ENCODE measurements around the gene NUP98.

The NUP98 gene

DNA sequence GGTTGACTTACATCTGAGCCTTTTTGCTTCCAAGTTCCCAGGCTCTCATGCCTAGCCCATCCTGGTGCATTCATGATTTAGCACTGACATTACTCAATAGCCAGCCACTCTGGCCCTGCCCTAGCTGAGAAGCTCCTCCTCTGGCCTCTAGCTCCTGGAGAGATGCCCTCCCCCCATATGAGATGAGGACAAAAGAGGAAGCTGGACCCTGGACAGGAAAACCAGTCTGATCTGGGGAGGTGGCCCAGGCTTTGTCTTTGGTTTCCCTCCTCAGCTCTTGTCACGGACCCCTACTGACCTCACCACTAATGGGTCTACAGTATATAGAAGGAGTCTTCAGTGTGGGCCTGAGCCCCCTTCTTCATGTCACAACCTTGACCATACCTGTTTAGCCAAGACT, 40.4 kb upstream of the NUP98 start:
- DNase-seq (ENCODE audit: low spot score) (no peak), ATAC-seq (ENCODE audit: low read depth) (no peak)
- Histone ChIP-seq H3K36me3 (ENCODE audit: low read depth) (peaks cover 28% of the 10 kb centered on the region), H3K27me3 (ENCODE audit: insufficient read depth, poor library complexity, severe bottlenecking) (no peaks in the 10 kb centered on the region), H3K27ac (ENCODE audit: poor library complexity, severe bottlenecking) (no peak overlapping the region), H3K9me3 (ENCODE audit: severe bottlenecking) (no peaks in the 10 kb centered on the region), H3K4me1 (ENCODE audit: insufficient read depth, poor library complexity, severe bottlenecking) (peaks cover 10% of the 10 kb centered on the region), H3K4me3 (ENCODE audit: severe bottlenecking) (no peak overlapping the region)
- TF ChIP-seq, protein P1, sequence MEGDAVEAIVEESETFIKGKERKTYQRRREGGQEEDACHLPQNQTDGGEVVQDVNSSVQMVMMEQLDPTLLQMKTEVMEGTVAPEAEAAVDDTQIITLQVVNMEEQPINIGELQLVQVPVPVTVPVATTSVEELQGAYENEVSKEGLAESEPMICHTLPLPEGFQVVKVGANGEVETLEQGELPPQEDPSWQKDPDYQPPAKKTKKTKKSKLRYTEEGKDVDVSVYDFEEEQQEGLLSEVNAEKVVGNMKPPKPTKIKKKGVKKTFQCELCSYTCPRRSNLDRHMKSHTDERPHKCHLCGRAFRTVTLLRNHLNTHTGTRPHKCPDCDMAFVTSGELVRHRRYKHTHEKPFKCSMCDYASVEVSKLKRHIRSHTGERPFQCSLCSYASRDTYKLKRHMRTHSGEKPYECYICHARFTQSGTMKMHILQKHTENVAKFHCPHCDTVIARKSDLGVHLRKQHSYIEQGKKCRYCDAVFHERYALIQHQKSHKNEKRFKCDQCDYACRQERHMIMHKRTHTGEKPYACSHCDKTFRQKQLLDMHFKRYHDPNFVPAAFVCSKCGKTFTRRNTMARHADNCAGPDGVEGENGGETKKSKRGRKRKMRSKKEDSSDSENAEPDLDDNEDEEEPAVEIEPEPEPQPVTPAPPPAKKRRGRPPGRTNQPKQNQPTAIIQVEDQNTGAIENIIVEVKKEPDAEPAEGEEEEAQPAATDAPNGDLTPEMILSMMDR (IDR thresholded peaks at IDR 0.05; ENCODE audit: poor library complexity, severe bottlenecking): no peak

DNA sequence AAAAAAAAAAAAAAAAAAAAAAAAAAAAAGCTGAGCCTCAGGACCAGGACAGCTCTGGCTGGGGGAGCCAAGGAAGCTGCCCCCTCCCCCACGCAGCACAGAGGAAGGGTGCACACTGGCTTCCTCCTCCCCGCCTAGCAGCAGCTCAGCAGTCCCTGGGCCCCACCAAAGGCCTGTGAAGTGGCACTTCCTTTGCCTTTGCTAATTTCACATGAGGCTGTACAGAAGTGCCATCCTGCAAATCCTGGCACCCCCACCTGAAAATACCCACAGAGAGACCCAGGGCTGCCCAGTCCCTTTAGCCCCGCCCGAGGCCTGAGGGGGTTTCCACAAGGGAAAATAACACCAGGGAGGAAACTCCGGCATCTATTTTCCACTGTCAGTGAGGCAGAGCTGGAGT, 39.5 kb upstream of the NUP98 start:
- Histone ChIP-seq H3K27me3 (ENCODE audit: insufficient read depth, poor library complexity, severe bottlenecking) (no peaks in the 10 kb centered on the region), H3K9me3 (ENCODE audit: severe bottlenecking) (no peaks in the 10 kb centered on the region), H3K4me1 (ENCODE audit: insufficient read depth, poor library complexity, severe bottlenecking) (peaks cover 6% of the 10 kb centered on the region), H3K27ac (ENCODE audit: poor library complexity, severe bottlenecking) (no peak overlapping the region), H3K36me3 (ENCODE audit: low read depth) (peaks cover 28% of the 10 kb centered on the region), H3K4me3 (ENCODE audit: severe bottlenecking) (no peak overlapping the region)
- TF ChIP-seq, protein P1 (IDR thresholded peaks at IDR 0.05; ENCODE audit: poor library complexity, severe bottlenecking): no peak
- ATAC-seq (ENCODE audit: low read depth) (no peak), DNase-seq (ENCODE audit: low spot score) (no peak)

DNA sequence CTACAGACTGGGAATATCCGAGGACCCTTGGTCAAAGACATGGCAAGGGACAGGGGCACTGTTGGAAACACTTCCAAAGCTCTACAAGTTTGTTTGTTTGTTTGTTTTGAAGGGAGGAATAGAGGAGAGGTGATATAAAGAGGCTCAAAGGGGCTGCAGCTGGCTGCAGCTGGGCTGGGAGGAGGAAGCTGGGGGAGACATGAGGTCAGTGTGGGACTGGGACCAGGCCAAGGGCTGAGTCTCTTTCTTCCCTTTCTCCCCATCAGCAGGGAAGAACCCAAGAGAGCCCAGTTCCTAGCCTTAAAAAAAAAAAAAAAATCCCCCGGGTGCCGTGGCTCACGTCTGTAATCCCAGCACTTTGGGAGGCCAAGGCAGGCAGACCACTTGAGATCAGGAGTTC, 38.4 kb upstream of the NUP98 start:
- no peak overlapping the region for H3K27ac ChIP-seq (ENCODE audit: poor library complexity, severe bottlenecking)
- no peaks in the 10 kb centered on the region for H3K9me3 ChIP-seq (ENCODE audit: severe bottlenecking)
- no peak overlapping the region for H3K4me3 ChIP-seq (ENCODE audit: severe bottlenecking)
- peaks cover 3% of the 10 kb centered on the region for H3K4me1 ChIP-seq (ENCODE audit: insufficient read depth, poor library complexity, severe bottlenecking)
- DNase-seq (ENCODE audit: low spot score): no peak
- H3K27me3 ChIP-seq (ENCODE audit: insufficient read depth, poor library complexity, severe bottlenecking): no peaks in the 10 kb centered on the region
- TF ChIP-seq, protein P1 (IDR thresholded peaks at IDR 0.05; ENCODE audit: poor library complexity, severe bottlenecking): no peak
- ATAC-seq (ENCODE audit: low read depth): no peak
- peaks cover 34% of the 10 kb centered on the region for H3K36me3 ChIP-seq (ENCODE audit: low read depth)

DNA sequence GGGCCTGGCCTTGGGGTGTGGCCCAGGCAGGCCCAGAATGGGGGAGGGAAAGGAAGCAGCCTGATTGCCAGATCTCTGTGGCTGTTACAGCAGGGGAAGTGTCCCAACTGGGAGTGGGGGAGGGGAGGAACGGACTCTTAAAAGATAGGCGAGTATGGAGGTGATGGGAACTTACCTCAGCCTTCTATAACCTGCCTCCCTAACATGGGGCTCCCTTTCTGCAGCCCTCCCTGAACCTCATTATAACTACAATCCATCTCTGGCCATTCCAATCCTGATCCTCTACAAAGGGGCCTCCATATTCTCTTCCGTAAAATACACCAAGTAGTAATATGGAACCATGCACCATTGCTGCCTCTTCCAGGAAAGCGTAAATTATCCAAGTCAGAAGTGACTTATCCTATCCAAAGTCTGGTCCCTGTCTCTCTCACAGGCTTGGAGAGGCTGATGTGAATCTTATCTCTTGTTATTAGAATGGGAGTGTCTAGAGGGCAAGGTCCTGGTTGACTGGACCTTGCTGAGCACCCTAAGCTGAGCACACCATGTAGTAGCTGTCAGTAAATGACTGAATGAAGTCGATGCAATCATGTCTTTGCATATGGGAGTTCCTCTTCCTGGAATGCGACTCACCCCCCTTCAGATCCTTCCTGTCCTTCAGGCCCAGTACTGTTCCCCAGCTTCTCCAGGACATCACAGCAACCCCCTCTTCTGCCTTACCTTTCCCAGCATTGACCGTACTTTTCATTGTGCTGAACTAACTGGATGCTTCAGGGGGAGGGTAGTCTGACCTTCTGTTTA, 37.5 kb upstream of the NUP98 start:
- H3K4me3 ChIP-seq (ENCODE audit: severe bottlenecking): no peak overlapping the region
- TF ChIP-seq, protein P1 (IDR thresholded peaks at IDR 0.05; ENCODE audit: poor library complexity, severe bottlenecking): no peak
- H3K27ac ChIP-seq (ENCODE audit: poor library complexity, severe bottlenecking): no peak overlapping the region
- ATAC-seq (ENCODE audit: low read depth): no peak
- no peaks in the 10 kb centered on the region for H3K27me3 ChIP-seq (ENCODE audit: insufficient read depth, poor library complexity, severe bottlenecking)
- no peak for DNase-seq (ENCODE audit: low spot score)
- H3K4me1 ChIP-seq (ENCODE audit: insufficient read depth, poor library complexity, severe bottlenecking): peaks cover 3% of the 10 kb centered on the region
- H3K36me3 ChIP-seq (ENCODE audit: low read depth): peaks cover 42% of the 10 kb centered on the region
- no peaks in the 10 kb centered on the region for H3K9me3 ChIP-seq (ENCODE audit: severe bottlenecking)

DNA sequence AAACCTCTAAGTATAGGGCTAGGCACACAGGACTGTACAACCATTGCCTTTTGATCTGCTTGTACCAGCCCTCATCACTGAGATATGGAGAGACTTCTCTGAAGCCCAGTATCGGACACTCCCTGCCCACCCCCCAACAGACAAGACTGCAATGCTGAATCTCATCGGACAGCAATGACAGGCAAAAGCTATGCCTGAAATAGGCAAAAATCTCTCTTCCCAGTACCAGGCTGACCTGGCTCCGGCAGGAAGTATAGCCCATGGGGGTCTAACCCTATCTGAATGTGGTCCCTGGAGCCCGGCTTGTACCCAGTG, 37.0 kb upstream of the NUP98 start:
- TF ChIP-seq, protein P1 (IDR thresholded peaks at IDR 0.05; ENCODE audit: poor library complexity, severe bottlenecking): no peak
- Histone ChIP-seq H3K27ac (ENCODE audit: poor library complexity, severe bottlenecking) (no peak overlapping the region), H3K27me3 (ENCODE audit: insufficient read depth, poor library complexity, severe bottlenecking) (no peaks in the 10 kb centered on the region), H3K9me3 (ENCODE audit: severe bottlenecking) (no peaks in the 10 kb centered on the region), H3K4me1 (ENCODE audit: insufficient read depth, poor library complexity, severe bottlenecking) (peaks cover 3% of the 10 kb centered on the region), H3K36me3 (ENCODE audit: low read depth) (peaks cover 48% of the 10 kb centered on the region), H3K4me3 (ENCODE audit: severe bottlenecking) (no peak overlapping the region)
- no peak for ATAC-seq (ENCODE audit: low read depth)
- DNase-seq (ENCODE audit: low spot score): no peak
